A549 (cell line): ENCODE results near the gene NOL7.

Source experiments
- CBX8 ChIP-seq: fragments of 200-600 bp; sonication (generic); IDR thresholded peaks from 2 replicates; pipeline ENCODE4 v1.6.1; 2016
- CHD2 ChIP-seq: fragments of 150-350 bp; IDR thresholded peaks from 2 replicates; pipeline ENCODE4 v1.6.1; 2014; ENCODE audit warnings: low read length; ENCODE audit not compliant: partially characterized antibody
- CTCF ChIP-seq: fragments of >200 bp; sonication (Bioruptor Twin); formaldehyde crosslinking; IDR thresholded peaks from 3 replicates; pipeline ENCODE4 v1.5.1; 2016
- HDAC2 ChIP-seq: fragments of 200-600 bp; sonication (generic); IDR thresholded peaks from 2 replicates; pipeline ENCODE4 v1.6.1; 2016
- HEYL ChIP-seq: fragments of 250-450 bp; sonication (Bioruptor Pico); IDR thresholded peaks from 2 replicates; pipeline ENCODE4 v1.8.0; 2021; ENCODE audit warnings: mild to moderate bottlenecking, moderate library complexity
- JUN ChIP-seq, 2 experiments: fragments of >200 bp; sonication (Bioruptor Twin); formaldehyde crosslinking; IDR thresholded peaks; 2 replicates in 1 of 2; 3 replicates in 1 of 2; pipeline ENCODE4 v1.6.1; 2016 to 2017
- KDM1A ChIP-seq: fragments of 200-600 bp; sonication (generic); IDR thresholded peaks from 2 replicates; pipeline ENCODE4 v1.6.1; 2016; ENCODE audit warnings: low read depth, mild to moderate bottlenecking
- POLR2A ChIP-seq: IDR thresholded peaks from 2 replicates; pipeline ENCODE4 v1.6.1; 2012; ENCODE audit warnings: mild to moderate bottlenecking, low read length
- RAD21 ChIP-seq, 2 experiments: fragments of >200 bp in 1 of 2; sonication (Bioruptor Twin) in 1 of 2; formaldehyde crosslinking in 1 of 2; IDR thresholded peaks in 1 of 2; conservative IDR thresholded peaks in 1 of 2; 2 replicates in 1 of 2; 3 replicates in 1 of 2; pipeline ENCODE4 v1.6.1; 2012 to 2018; ENCODE audit warnings: inconsistent platforms in 1 of 2
- USF2 ChIP-seq: fragments of 450-650 bp; IDR thresholded peaks from 2 replicates; pipeline ENCODE4 v1.6.1; 2014; ENCODE audit warnings: antibody characterized with exemption

- TF ChIP-seq CHD2 (no peak), POLR2A (no peak), CTCF (no peak), CBX8 (no peak), HDAC2 (no peak), JUN (IDR thresholded peaks at IDR 0.05) (no peak), USF2 (no peak), KDM1A (no peak), RAD21 (conservative IDR thresholded peaks at IDR 0.05 in 1 of 2, IDR thresholded peaks at IDR 0.05 in 1 of 2) (no peak), HEYL (CRISPR knock-in tag) (no peak)
These were observed 23.5 kb downstream of the NOL7 start for GRCh38 chr6:13638626-13639025.
